Thyroid gland (tissue), 4 donors: ENCODE measurements around the gene PRKCZ. TPM values are rescaled to one million over a fixed set of nuclear protein-coding genes. Genes with fewer than 3 reads are reported as not detected.
A peak's percentile ranks its signal among the peaks of the same experiment; 100 is the strongest.

Source experiments
- DNase-seq, 2 donors: peaks; one replicate each; pipeline ENCODE4 v3.0.0-alpha.2; 2019
- H3K27ac ChIP-seq, 3 donors: fragments of 200-600 bp; sonication (generic); 1 replicate in 2 of 3; 2 replicates in 1 of 3; pipeline ENCODE4 v1.5.1; 2016 to 2019; ENCODE audit warnings: mild to moderate bottlenecking in 1 of 3, moderate library complexity in 1 of 3
- H3K27me3 ChIP-seq: fragments of 200-600 bp; sonication (generic); one replicate; pipeline ENCODE4 v1.5.1; 2019
- H3K36me3 ChIP-seq, 2 donors: fragments of 200-600 bp; sonication (generic); one replicate each; pipeline ENCODE4 v1.5.1; 2016 to 2019
- H3K4me1 ChIP-seq, 2 donors: fragments of 200-600 bp; sonication (generic); one replicate each; pipeline ENCODE4 v1.5.1; 2017 to 2019
- H3K4me3 ChIP-seq, 3 donors: fragments of 200-600 bp; sonication (generic); replicated peaks in 1 of 3; 1 replicate in 2 of 3; 2 replicates in 1 of 3; pipeline ENCODE4 v1.5.1; 2016; ENCODE audit warnings: mild to moderate bottlenecking in 1 of 3
- H3K9me3 ChIP-seq: fragments of 200-600 bp; sonication (generic); one replicate; pipeline ENCODE4 v1.5.1; 2017
- POLR2A ChIP-seq, 2 donors: fragments of 450-650 bp; IDR thresholded peaks; one replicate each; pipeline ENCODE4 v1.6.1; 2017; ENCODE audit warnings: antibody characterized with exemption in 2 of 2, mild to moderate bottlenecking in 2 of 2, moderate library complexity in 1 of 2
- WGBS, 2 donors: methylation state at CpG; one replicate each; pipeline ENCODE4 v1.1.5; 2017; 5-methylcytosine and 5-hydroxymethylcytosine counted together
- intact Hi-C: fragments of 100-400 bp; cut with DNase I; formaldehyde crosslinking; loops from one replicate; pipeline ENCODE4 v1.15.1; 2023
- total RNA-seq, 4 donors: library from RNA; depleted of rRNA; stranded (reverse); fragments of >200 nt; gene quantifications; one replicate each; pipeline ENCODE4 v1.2.3, GENCODE V29; 2016
- TF ChIP-seq, protein P1 (sequence below), 6 experiments: fragments of 200-600 bp in 3 of 6; fragments of 450-650 bp in 3 of 6; sonication (generic) in 3 of 6; IDR thresholded peaks; one replicate each; pipeline ENCODE4 v1.5.1; 2016 to 2019; ENCODE audit warnings: antibody characterized with exemption in 6 of 6, mild to moderate bottlenecking in 2 of 6, inconsistent platforms in 1 of 6, moderate library complexity in 1 of 6

The PRKCZ gene
- total RNA-seq, 4 donors from 2014 or later = 33.6 to 53.0 (median 44.3) TPM

- no peaks in the 10 kb centered on the region for H3K36me3 ChIP-seq
- DNase-seq = no peak
- H3K9me3 ChIP-seq = no peaks in the 10 kb centered on the region
- WGBS, 2 donors = 93 to 95% methylated on average over 13 to 30 of the region's 34 CpGs
- intact Hi-C loops = no loop called here
- no peaks in the 10 kb centered on the region for H3K4me1 ChIP-seq
- no peaks in the 10 kb centered on the region for H3K27me3 ChIP-seq
- no peak overlapping the region for H3K27ac ChIP-seq
- TF ChIP-seq, protein P1, sequence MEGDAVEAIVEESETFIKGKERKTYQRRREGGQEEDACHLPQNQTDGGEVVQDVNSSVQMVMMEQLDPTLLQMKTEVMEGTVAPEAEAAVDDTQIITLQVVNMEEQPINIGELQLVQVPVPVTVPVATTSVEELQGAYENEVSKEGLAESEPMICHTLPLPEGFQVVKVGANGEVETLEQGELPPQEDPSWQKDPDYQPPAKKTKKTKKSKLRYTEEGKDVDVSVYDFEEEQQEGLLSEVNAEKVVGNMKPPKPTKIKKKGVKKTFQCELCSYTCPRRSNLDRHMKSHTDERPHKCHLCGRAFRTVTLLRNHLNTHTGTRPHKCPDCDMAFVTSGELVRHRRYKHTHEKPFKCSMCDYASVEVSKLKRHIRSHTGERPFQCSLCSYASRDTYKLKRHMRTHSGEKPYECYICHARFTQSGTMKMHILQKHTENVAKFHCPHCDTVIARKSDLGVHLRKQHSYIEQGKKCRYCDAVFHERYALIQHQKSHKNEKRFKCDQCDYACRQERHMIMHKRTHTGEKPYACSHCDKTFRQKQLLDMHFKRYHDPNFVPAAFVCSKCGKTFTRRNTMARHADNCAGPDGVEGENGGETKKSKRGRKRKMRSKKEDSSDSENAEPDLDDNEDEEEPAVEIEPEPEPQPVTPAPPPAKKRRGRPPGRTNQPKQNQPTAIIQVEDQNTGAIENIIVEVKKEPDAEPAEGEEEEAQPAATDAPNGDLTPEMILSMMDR (IDR thresholded peaks at IDR 0.05) = no peak
- no peak for TF ChIP-seq POLR2A (IDR thresholded peaks at IDR 0.05)
- H3K4me3 ChIP-seq = no peak overlapping the region
These were observed 45.9 kb downstream of the PRKCZ start for GRCh38 chr1:2095981-2096736.

GRCh38 chr1:2097386-2098300 is 47.4 kb downstream of the PRKCZ start:
- no peaks in the 10 kb centered on the region for H3K36me3 ChIP-seq
- H3K27ac ChIP-seq = no peak overlapping the region
- TF ChIP-seq POLR2A (IDR thresholded peaks at IDR 0.05) = no peak
- TF ChIP-seq, protein P1 (IDR thresholded peaks at IDR 0.05) = no peak
- intact Hi-C loops = no loop called here
- whole genome bisulfite sequencing, 2 donors = 97 to 98% methylated on average over 23 to 25 of the region's 26 CpGs
- no peaks in the 10 kb centered on the region for H3K9me3 ChIP-seq
- no peak for DNase-seq
- no peaks in the 10 kb centered on the region for H3K27me3 ChIP-seq
- H3K4me3 ChIP-seq = no peak overlapping the region
- H3K4me1 ChIP-seq = no peaks in the 10 kb centered on the region

GRCh38 chr1:2098301-2098698 is 48.1 kb downstream of the PRKCZ start:
- Histone ChIP-seq H3K27ac (no peak overlapping the region), H3K27me3 (no peaks in the 10 kb centered on the region), H3K4me1 (no peaks in the 10 kb centered on the region), H3K36me3 (no peaks in the 10 kb centered on the region), H3K4me3 (no peak overlapping the region), H3K9me3 (no peaks in the 10 kb centered on the region)
- intact Hi-C loops = no loop called here
- TF ChIP-seq, protein P1 (IDR thresholded peaks at IDR 0.05) = peak in 3 of 6 experiments; percentile 27 to 32 (median 30)
- TF ChIP-seq POLR2A (IDR thresholded peaks at IDR 0.05) = no peak
- DNase-seq = peak; percentile 67 to 83
- 38 to 64% methylated on average over 11 of the region's 11 CpGs for WGBS, 2 donors

DNA sequence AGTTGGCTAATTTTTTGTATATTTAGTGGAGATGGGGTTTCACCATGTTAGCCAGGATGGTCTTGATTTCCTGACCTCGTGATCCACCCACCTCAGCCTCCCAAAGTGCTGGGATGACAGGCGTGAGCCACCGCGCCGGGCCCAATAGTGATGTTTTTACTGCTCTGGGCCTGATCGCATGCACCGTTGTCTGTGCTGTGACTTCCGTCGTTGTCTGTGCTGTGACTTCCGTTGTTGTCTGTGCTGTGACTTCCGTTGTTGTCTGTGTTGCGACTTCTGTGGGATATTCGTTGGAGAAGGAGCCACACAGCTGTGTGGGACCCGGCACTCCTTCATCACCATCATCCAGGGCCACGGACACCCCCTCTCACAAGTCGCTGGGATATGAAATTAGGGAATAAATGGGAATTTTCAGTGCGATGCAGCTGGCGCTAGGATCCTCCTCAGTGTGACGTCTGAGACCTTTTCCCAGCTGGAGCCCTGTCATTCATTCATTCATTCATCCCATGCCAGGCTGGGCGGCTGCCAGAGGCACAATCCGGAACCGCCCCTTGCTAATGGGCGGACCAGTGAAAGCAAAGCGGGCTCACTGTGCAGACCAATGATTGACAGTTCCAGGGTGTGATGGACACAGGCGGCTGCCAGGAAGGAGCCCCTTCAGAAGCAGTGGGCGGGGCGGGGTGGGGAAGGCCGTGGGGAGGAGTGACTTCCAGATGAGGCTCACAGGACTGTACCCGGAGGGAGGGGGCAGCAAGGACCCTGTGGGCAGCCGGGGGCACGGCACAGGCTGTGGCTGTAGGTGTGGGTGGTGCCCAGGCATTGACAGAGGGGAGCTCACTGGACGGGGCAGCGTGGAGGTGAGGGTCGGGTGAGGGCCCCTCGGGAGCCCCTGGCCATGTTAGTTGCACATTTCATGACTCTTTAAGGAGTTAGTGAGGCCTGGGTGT is 48.9 kb downstream of the PRKCZ start:
- TF ChIP-seq, protein P1 (IDR thresholded peaks at IDR 0.05) = no peak
- TF ChIP-seq POLR2A (IDR thresholded peaks at IDR 0.05) = no peak
- Histone ChIP-seq H3K4me3 (no peak overlapping the region), H3K27me3 (no peaks in the 10 kb centered on the region), H3K9me3 (no peaks in the 10 kb centered on the region), H3K36me3 (no peaks in the 10 kb centered on the region), H3K4me1 (no peaks in the 10 kb centered on the region), H3K27ac (no peak overlapping the region)
- DNase-seq = no peak
- WGBS, 2 donors = 88 to 94% methylated on average over 35 of the region's 35 CpGs
- intact Hi-C loops = no loop called here
